ENCODE measurements around the gene SLC16A3. TPM values are rescaled to one million over a fixed set of nuclear protein-coding genes. Genes with fewer than 3 reads are reported as not detected.

Gene SLC16A3
- total and polyA plus RNA-seq, 9 of the 15 experiments (the other 6 are each of a cell fraction or from before 2014, with no cell fraction given), result 0.11 to 5.4 (median 1.2) TPM; not detected in 2

- no peak for TF ChIP-seq THAP12 (CRISPR knock-in tag; IDR thresholded peaks at IDR 0.05)
- peak; percentile 7; the same call in 1 of the 2 replicates for TF ChIP-seq ARID1B (IDR thresholded peaks at IDR 0.05)
- TF ChIP-seq HIVEP1 (CRISPR knock-in tag; IDR thresholded peaks at IDR 0.05), result no peak
- no peak for TF ChIP-seq TCF7L2 (IDR thresholded peaks at IDR 0.05; ENCODE audit: low read depth, low read length)
- peak; percentile 50 for TF ChIP-seq U2AF1 (optimal IDR thresholded peaks at IDR 0.05; ENCODE audit: low read depth, low read length)
- TF ChIP-seq SMAD2 (IDR thresholded peaks at IDR 0.05; ENCODE audit: low read depth, low read length), result no peak
- TF ChIP-seq STAT5A (IDR thresholded peaks at IDR 0.05; ENCODE audit: borderline replicate concordance, low read length), result no peak
- no peak for TF ChIP-seq ATF3 (IDR thresholded peaks at IDR 0.05)
- peak; percentile 71 for TF ChIP-seq ATF3 (CRISPR knock-in tag; conservative IDR thresholded peaks at IDR 0.05)
- TF ChIP-seq GABPA (tag; conservative IDR thresholded peaks at IDR 0.05; ENCODE audit: low read depth), result 0 out of 2 replicates have a peak, but pooled peaks have one; percentile 39
- TF ChIP-seq CBX1 (IDR thresholded peaks at IDR 0.05; ENCODE audit: low read depth), result no peak
- peak; percentile 85 for TF ChIP-seq TFAP4 (CRISPR knock-in tag; IDR thresholded peaks at IDR 0.05; ENCODE audit: borderline replicate concordance)
- TF ChIP-seq XRCC3 (IDR thresholded peaks at IDR 0.05), result no peak
- TF ChIP-seq GATAD2A (IDR thresholded peaks at IDR 0.05), result 0 out of 2 replicates have a peak, but pooled peaks have one; percentile 17
- no peak for TF ChIP-seq ZNF655 (CRISPR knock-in tag; IDR thresholded peaks at IDR 0.05)
- peak; percentile 94 for TF ChIP-seq RNF2 (IDR thresholded peaks at IDR 0.05)
- no peak for TF ChIP-seq HDAC6 (IDR thresholded peaks at IDR 0.05; ENCODE audit: low read depth, low read length)
- TF ChIP-seq DPF2 (IDR thresholded peaks at IDR 0.05), result no peak
- peak; percentile 79 for TF ChIP-seq HMGN3 (IDR thresholded peaks at IDR 0.05; ENCODE audit: borderline replicate concordance, extremely low read depth, insufficient read length, low read depth, low read length)
- no peak for TF ChIP-seq ZNF695 (CRISPR knock-in tag; IDR thresholded peaks at IDR 0.05)
- TF ChIP-seq MAZ (CRISPR knock-in tag; conservative IDR thresholded peaks at IDR 0.05 in 1 of 2, IDR thresholded peaks at IDR 0.05 in 1 of 2), result peak; percentile 79 to 90; a peak in 3 of 4 replicates
- TF ChIP-seq NR2C2 (CRISPR knock-in tag; IDR thresholded peaks at IDR 0.05), result no peak
- peak; percentile 61 for TF ChIP-seq NR2C2 (tag; IDR thresholded peaks at IDR 0.05)
Observed at GRCh38 chr17:82230609-82231311, 1.9 kb downstream of the SLC16A3 start (continued).
